Erythroblast (primary cell): ENCODE measurements around the gene PADI4.

Experiments used
- GATA1 ChIP-seq: IDR thresholded peaks from 2 replicates; pipeline ENCODE4 v1.6.1; 2011; ENCODE audit warnings: low read depth, mild to moderate bottlenecking, control low read depth, low read length, moderate library complexity
- POLR2A ChIP-seq: IDR thresholded peaks from 2 replicates; pipeline ENCODE4 v1.6.1; 2011; ENCODE audit warnings: mild to moderate bottlenecking, low read length

GRCh38 chr1:17307329-17307728, 668 bp upstream of the PADI4 start:
- no peak for TF ChIP-seq GATA1
- no peak for TF ChIP-seq POLR2A
